ENCODE results near the gene CD37. TPM values are rescaled to one million over a fixed set of nuclear protein-coding genes. Genes with fewer than 3 reads are reported as not detected.
"Not testable (repeated sequence)": the region's sequence is repeated elsewhere in the genome, so short reads cannot be mapped to it uniquely, and the experiment has no call there.

CD37 gene
- total and polyA plus RNA-seq, 5 experiments from 2014 or later: 148 to 337 (median 192) TPM

DNA sequence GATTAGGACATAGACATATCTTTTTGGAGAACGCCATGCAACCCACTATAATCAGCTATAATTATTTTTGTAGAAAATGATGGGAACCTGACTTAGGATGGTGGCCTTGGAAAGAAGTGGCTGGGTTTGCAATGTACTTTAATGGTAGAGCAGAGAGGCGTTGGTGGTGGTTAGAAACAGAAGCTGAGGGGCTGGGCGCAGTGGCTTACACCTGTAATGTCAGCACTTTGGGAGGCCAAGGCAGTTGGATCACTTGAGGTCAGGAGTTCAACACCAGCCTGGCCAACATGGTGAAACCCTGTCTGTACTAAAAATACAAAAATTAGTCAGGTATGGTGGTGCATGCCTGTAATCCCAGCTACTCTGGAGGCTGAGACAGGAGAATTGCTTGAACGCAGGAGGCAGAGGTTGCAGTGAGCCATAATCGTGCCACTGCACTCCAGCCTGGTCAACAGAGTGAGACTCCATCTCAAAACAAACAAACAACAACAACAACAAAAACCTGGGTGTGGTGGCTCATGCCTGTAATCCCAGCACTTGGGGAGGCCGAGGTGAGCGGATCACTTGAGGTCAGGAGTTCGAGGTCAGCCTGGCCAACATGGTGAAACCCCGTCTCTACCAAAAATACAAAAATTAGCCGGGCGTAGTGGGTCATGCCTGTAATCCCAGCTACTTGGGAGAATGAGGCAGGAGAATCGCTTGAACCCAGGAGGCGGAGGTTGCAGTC lies 2.4 kb upstream of the CD37 start:
- POLR2A ChIA-PET: interaction anchor here (0.6 to 2.0 kb wide), 4 partner anchors 12 to 238 kb away, joined by 3 to 6 read pairs (median 4); no protein-coding TSS in a partner anchor
- Mint-ChIP-seq H3K36me3 (peaks cover 5 to 30% (median 12%) of the 10 kb centered on the region in 3 donors), H3K4me3 (peak overlapping the region in 9 of 10 donors; percentile 82 to 99 (median 88))

DNA sequence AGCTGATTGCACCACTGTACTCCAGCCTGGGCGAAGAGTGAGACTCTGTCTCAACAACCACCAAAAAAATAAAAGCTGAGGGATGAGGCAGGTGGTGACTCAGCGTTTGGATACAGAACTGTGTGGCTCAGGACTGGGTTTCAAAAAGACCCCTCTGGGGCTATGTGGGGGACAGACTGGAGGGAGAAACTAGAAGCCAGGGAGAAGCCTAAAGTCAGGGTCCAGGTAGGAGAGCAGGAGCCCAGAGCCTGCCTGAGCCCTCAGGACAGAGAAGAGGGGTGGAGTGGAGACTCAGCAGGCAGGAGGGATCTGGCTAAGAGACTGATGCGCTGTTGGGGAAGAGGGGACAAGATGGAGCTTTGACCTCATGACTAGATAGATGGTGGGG lies 1.8 kb upstream of the CD37 start:
- peaks cover 33 to 91% (median 80%) of the 10 kb centered on the region in 4 donors for H3K4me1 Mint-ChIP-seq
- no peaks in the 10 kb centered on the region for H3K9me3 Mint-ChIP-seq
- POLR2A ChIA-PET: interaction anchor here (0.6 to 1.8 kb wide), 9 partner anchors 11 to 219 kb away, joined by 3 to 6 read pairs (median 3); partner anchors contain the start of gene RPS11
- H3K27ac Mint-ChIP-seq: peak overlapping the region; percentile 94 to 100 (median 98)
- peak overlapping the region; percentile 75 to 99 (median 88) for H3K4me3 Mint-ChIP-seq
- H3K36me3 Mint-ChIP-seq: peaks cover 0 to 29% (median 14%) of the 10 kb centered on the region in 3 donors
- H3K27me3 Mint-ChIP-seq: no peaks in the 10 kb centered on the region
- ATAC-seq (no peak), DNase-seq (no peak)

More for the DNA sequence above, 2.4 kb upstream of the CD37 start:
- Mint-ChIP-seq H3K4me1 (peaks cover 32 to 91% (median 80%) of the 10 kb centered on the region in 4 donors), H3K27ac (peak overlapping the region; percentile 94 to 100 (median 98))
- not testable (repeated sequence) for H3K27me3 Mint-ChIP-seq, ATAC-seq, DNase-seq, H3K9me3 Mint-ChIP-seq

DNA sequence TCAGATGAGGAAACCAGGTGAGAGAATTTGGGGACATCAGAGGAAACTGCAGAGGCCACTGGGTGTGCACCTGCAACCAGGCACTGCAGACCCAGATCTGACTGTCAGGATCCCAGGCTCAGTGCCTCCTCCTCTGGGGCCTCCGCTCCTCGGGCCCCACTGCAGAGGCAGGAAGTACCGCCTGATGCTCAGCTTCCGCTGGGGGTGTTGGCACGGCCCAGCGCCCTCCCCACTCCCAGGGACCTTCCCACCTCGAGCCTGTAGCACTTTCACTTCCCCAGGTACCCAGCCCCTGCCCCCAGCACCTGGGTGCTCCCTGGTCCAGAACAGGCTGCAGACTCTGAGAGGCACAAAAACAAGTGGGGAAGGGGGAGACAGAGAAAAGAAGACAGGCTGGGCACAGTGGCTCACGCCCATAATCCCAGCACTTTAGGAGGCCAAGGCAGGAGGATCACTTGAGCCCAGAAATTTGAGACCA lies 1.4 kb upstream of the CD37 start:
- POLR2A ChIA-PET: interaction anchor here (0.6 to 1.8 kb wide), 11 partner anchors 11 to 219 kb away, joined by 3 to 6 read pairs (median 3); partner anchors contain the start of gene RPS11
- ATAC-seq: peak; percentile 67 to 68
- peaks cover 34 to 91% (median 81%) of the 10 kb centered on the region in 4 donors for H3K4me1 Mint-ChIP-seq
- peaks cover 0 to 32% (median 12%) of the 10 kb centered on the region in 3 donors for H3K36me3 Mint-ChIP-seq
- peak; percentile 38 to 83 (median 66) for DNase-seq
- H3K9me3 Mint-ChIP-seq: no peaks in the 10 kb centered on the region
- H3K27me3 Mint-ChIP-seq: no peaks in the 10 kb centered on the region
- H3K27ac Mint-ChIP-seq: peak overlapping the region; percentile 94 to 100 (median 98)
- peak overlapping the region; percentile 75 to 99 (median 88) for H3K4me3 Mint-ChIP-seq

DNA sequence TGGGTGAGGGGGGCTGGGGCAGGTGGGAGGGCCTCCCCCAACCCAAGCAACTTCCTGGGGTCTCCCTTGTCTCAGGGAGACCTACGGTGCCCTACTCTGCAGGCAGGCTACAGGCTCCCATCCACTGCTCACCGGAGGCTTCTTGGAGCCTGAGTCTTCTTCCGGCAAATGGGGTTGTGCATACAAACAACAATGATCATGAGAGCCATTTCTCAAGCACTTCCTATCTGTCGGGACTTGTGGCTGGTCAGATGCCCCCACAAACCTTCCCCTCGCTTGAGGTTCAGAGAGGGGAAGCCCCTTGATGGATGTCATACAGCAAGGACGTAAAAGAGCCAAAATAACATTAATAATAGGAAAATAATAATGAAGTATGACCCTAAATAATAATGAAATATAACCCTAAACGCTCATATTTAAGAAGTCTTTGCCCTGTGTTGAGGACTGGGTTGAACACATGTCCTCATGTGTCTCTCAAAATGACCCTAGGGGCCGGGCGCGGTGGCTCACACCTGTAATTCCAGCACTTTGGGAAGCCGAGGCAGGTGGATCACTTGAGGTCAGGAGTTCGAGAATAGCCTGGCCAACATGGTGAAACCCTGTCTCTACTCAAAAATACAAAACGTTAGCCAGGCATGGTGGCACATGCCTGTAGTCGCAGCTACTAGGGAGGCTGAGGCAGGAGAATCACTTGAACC lies 727 bp downstream of the CD37 start:
- ATAC-seq: peak; percentile 41 to 60
- Mint-ChIP-seq H3K27ac (peak overlapping the region; percentile 98 to 100 (median 99)), H3K4me1 (peaks cover 35 to 91% (median 85%) of the 10 kb centered on the region in 4 donors), H3K9me3 (no peaks in the 10 kb centered on the region), H3K27me3 (no peaks in the 10 kb centered on the region), H3K4me3 (peak overlapping the region; percentile 87 to 100 (median 99)), H3K36me3 (peaks cover 0 to 38% (median 9%) of the 10 kb centered on the region in 3 donors)
- POLR2A ChIA-PET: interaction anchor here (0.6 to 1.3 kb wide), 6 partner anchors 9 to 882 kb away, joined by 3 to 5 read pairs (median 3); partner anchors contain the start of genes BCL2L12, IRF3 and SCAF1
- DNase-seq: peak in 6 of 10 donors; percentile 7 to 52 (median 32)

DNA sequence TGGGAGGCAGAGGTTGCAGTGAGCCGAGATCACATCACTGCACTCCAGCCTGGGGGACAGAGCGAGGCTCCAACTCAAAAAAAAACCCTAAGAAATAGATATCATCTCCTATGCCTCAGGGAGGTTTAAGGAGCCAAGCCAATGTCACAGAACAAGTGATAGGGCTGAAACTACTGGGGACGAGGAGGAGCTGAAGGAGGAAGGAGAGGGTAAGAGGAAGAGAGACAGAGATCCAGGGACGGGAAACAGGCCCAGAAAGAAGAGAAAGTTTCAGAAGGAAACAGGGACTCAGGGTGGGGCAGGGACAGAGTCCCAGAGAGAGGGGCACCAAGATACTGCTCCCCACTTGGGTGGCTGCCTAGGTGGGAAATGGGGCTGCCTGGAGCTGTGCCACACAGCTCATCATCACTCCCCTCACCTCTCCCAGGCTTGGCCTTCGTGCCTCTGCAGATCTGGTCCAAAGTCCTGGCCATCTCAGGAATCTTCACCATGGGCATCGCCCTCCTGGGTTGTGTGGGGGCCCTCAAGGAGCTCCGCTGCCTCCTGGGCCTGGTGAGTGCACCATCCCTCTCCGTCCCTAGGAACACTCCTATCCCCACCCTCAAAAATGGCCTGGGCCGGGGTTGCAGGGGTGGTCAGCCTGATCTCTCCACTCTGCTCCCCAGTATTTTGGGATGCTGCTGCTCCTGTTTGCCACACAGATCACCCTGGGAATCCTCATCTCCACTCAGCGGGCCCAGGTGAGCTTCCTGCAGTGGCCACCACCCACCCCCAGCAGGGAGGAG lies 1.5 kb downstream of the CD37 start:
- POLR2A ChIA-PET: interaction anchor here (0.9 to 1.3 kb wide), 2 partner anchors 15 to 115 kb away, joined by 4 to 6 read pairs; partner anchors contain the start of gene PIH1D1
- H3K4me1 Mint-ChIP-seq: peaks cover 35 to 88% (median 79%) of the 10 kb centered on the region in 4 donors
- H3K27ac Mint-ChIP-seq: peak overlapping the region; percentile 89 to 100 (median 98)
- DNase-seq: no peak
- H3K27me3 Mint-ChIP-seq: no peaks in the 10 kb centered on the region
- ATAC-seq: no peak
- H3K9me3 Mint-ChIP-seq: no peaks in the 10 kb centered on the region
- peak overlapping the region; percentile 87 to 100 (median 99) for H3K4me3 Mint-ChIP-seq
- H3K36me3 Mint-ChIP-seq: peaks cover 0 to 33% (median 5%) of the 10 kb centered on the region in 3 donors

DNA sequence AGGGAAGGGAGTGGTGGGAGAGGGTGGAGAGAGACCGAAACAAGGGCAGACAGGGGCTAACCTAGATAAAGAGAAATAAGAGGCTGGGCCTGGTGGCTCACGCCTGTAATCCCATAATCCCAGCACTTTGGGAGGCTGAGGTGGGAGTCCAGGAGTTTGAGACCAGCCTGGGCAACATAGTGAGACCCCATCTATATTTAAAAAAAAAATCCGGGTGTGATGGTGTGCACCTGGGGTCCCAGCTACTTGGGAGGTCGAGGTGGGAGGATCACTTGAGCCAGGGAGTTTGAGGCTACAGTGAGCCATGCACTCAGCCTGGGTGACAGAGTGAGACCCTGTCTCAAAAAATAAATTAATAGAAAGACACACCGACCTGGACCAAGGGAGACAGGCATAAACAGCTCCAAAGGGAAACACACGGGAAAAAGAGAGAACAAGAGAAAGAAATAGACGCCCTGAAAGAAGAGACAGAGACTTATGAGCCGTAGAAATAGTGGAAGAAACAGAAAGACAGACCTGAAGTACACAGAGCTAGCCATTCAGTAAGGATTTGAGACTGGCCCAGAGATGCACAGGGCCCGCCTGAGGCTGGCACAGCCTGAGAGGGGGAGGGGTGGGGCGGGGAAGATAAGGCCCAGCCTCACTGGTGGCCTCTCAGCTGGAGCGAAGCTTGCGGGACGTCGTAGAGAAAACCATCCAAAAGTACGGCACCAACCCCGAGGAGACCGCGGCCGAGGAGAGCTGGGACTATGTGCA lies 2.2 kb downstream of the CD37 start:
- Mint-ChIP-seq H3K4me1 (peaks cover 32 to 81% (median 71%) of the 10 kb centered on the region in 4 donors), H3K36me3 (peaks cover 0 to 33% (median 5%) of the 10 kb centered on the region in 3 donors), H3K27ac (peak overlapping the region; percentile 64 to 100 (median 94)), H3K9me3 (no peaks in the 10 kb centered on the region), H3K27me3 (no peaks in the 10 kb centered on the region), H3K4me3 (peak overlapping the region; percentile 44 to 100 (median 92))
- no peak for DNase-seq
- POLR2A ChIA-PET: interaction anchor here (0.9 to 1.3 kb wide), 2 partner anchors 16 to 114 kb away, joined by 4 to 6 read pairs; partner anchors contain the start of gene PIH1D1
- no peak for ATAC-seq

DNA sequence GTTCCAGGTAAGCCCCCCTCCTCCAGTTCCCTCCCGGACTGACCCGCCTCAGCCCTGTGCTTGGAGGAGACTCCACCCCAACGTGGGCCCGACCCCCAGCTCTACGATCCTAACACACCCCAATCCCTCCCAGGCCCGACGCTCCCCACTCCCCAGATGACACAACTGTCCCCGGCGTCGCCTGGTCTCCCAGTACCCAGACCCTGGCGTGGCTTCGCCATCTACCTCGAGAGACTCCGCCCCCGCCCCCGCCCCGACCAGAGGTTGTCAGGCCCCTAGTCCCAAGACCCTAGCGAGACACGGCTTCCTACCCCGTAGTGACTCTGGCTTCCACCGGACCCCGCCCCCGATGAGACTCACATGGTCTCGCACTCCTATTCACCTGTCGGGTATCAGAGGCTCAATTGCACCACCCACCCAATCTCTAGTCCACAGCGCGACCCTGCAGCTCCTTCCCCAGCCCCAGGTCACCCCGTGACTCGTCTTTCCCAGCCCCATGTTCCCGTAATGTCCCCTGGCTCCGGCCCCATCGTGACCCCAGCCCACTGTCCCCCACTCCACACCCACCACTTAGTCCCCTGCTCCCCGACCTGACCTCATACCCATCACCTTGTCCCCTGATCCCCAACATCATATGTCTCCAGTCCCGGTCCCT lies 2.9 kb downstream of the CD37 start:
- peak overlapping the region in 7 of 10 donors; percentile 9 to 99 (median 47) for H3K27ac Mint-ChIP-seq
- DNase-seq (no peak), ATAC-seq (no peak)
- peaks cover 0 to 39% (median 5%) of the 10 kb centered on the region in 3 donors for H3K36me3 Mint-ChIP-seq
- no peaks in the 10 kb centered on the region for H3K27me3 Mint-ChIP-seq
- POLR2A ChIA-PET: interaction anchor here (1.3 kb wide), 1 partner anchor 114 kb away, joined by 4 read pairs; the partner anchor contains the start of gene PIH1D1
- H3K4me3 Mint-ChIP-seq: peak overlapping the region in 7 of 10 donors; percentile 9 to 87 (median 51)
- H3K4me1 Mint-ChIP-seq: peaks cover 35 to 78% (median 67%) of the 10 kb centered on the region in 4 donors
- no peaks in the 10 kb centered on the region for H3K9me3 Mint-ChIP-seq

- H3K27ac Mint-ChIP-seq: peak overlapping the region in 8 of 10 donors; percentile 25 to 99 (median 58)
- peak overlapping the region in 7 of 10 donors; percentile 9 to 87 (median 51) for H3K4me3 Mint-ChIP-seq
- H3K4me1 Mint-ChIP-seq: peaks cover 30 to 72% (median 60%) of the 10 kb centered on the region in 4 donors
- POLR2A ChIA-PET: no interaction called here
- no peaks in the 10 kb centered on the region for H3K9me3 Mint-ChIP-seq
- H3K27me3 Mint-ChIP-seq: no peaks in the 10 kb centered on the region
- no peak for ATAC-seq
- H3K36me3 Mint-ChIP-seq: peaks cover 0 to 39% (median 5%) of the 10 kb centered on the region in 3 donors
- DNase-seq: no peak
Observed at GRCh38 chr19:49338691-49339300, 3.6 kb downstream of the CD37 start.

GRCh38 chr19:49339301-49340068 lies 4.3 kb downstream of the CD37 start:
- POLR2A ChIA-PET: interaction anchor here (0.6 kb wide), 2 partner anchors 13 to 40 kb away, joined by 3 to 5 read pairs; no protein-coding TSS in a partner anchor
- Mint-ChIP-seq H3K27ac (peak overlapping the region in 7 of 10 donors; percentile 8 to 99 (median 75)), H3K27me3 (no peaks in the 10 kb centered on the region), H3K36me3 (peaks cover 0 to 39% (median 5%) of the 10 kb centered on the region in 3 donors), H3K9me3 (no peaks in the 10 kb centered on the region), H3K4me3 (peak overlapping the region in 3 of 10 donors; percentile 20 to 78 (median 38)), H3K4me1 (peaks cover 25 to 67% (median 54%) of the 10 kb centered on the region in 4 donors)
- DNase-seq (no peak), ATAC-seq (no peak)
